Measurements from ENCODE around the gene MAJIN. TPM values are rescaled to one million over a fixed set of nuclear protein-coding genes. Genes with fewer than 3 reads are reported as not detected.
A peak's percentile ranks its signal among the peaks of the same experiment; 100 is the strongest.
"Not testable (repeated sequence)": the region's sequence is repeated elsewhere in the genome, so short reads cannot be mapped to it uniquely, and the experiment has no call there.

Gene MAJIN
- total RNA-seq, 2 experiments from 2014 or later: 0.29 to 0.37 TPM

DNA sequence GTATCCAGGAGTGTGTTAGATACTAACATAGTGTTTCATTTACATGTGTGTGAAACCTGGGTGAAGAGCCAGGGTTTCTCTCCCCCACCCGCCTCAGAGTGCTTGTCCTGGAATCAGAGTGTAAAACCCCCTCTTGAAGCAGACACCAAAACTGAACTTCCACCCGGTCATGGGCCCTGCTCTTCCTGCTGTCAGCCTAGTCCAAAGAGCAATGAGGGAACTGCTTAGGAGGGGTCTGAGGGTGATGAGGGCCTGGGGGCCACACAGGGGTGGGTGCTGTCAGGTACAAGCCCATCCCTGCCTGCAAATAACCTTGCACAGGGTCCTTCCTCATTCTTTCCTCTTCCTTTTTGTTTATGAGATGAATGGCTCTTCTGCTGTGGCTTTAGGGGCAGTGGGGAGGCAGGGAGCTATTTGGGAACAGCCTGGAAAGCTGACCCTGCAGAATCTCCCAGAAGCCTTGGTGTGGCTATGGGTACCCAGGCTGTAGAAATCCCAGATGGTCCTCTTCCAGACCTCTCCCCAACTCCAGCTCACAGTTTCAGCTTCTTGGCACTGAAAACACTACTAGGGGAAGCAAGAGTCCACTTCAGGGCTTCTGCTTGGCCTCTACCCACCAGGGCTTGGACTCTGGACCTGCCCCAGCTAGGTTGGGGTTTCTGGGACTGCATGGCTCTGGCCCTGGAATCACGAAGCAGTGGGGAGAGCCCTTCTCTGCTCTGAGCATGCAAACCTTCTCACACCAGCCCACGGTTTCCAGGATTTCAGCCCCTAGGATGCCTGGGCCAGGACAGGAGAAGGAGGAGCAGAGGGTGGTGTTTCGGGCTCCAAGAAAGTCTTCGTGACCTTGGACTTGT lies 16.3 kb upstream of the MAJIN start:
- H3K4me1 Mint-ChIP-seq (ENCODE audit: low read depth): peaks cover 7% of the 10 kb centered on the region
- H3K9me3 Mint-ChIP-seq: no peaks in the 10 kb centered on the region
- no peak for DNase-seq
- intact Hi-C loops (cut with micrococcal nuclease): no loop called here
- CTCF ChIA-PET: interaction anchor here (1.3 kb wide), 1 partner anchor 8 kb away, joined by 3 read pairs; no protein-coding TSS in a partner anchor
- no peak overlapping the region for H3K27ac Mint-ChIP-seq
- no peaks in the 10 kb centered on the region for H3K36me3 Mint-ChIP-seq (ENCODE audit: low read depth)
- H3K27me3 Mint-ChIP-seq (ENCODE audit: low read depth): no peaks in the 10 kb centered on the region
- H3K4me3 Mint-ChIP-seq: no peak overlapping the region

GRCh38 chr11:64983339-64983738 lies 11.4 kb upstream of the MAJIN start:
- H3K9me3 Mint-ChIP-seq; H3K27me3 Mint-ChIP-seq (ENCODE audit: low read depth); H3K27ac Mint-ChIP-seq; DNase-seq; H3K4me3 Mint-ChIP-seq; intact Hi-C loops (cut with micrococcal nuclease); H3K36me3 Mint-ChIP-seq (ENCODE audit: low read depth); CTCF ChIA-PET; H3K4me1 Mint-ChIP-seq (ENCODE audit: low read depth): not testable (repeated sequence)

DNA sequence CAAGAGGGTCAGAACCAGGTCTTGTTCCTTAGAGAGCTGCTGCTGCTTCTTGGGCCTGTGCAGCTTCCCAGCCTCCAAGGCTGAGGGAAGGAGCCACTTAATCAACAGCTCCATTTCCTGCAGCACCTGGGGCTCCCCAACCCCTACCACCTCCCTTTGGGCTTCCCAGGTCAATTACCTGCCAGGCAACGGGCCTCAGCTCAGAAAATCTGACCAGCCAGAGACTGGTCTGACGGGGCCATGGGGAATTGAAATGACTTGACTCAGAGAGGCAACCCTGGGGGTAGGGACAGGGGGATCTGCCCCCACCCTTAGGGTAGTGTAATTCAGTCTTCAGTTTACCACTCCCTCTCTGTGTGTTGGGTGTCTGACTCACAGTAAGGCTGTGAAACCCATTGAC lies 4.7 kb upstream of the MAJIN start:
- Mint-ChIP-seq H3K36me3 (ENCODE audit: low read depth) (no peaks in the 10 kb centered on the region), H3K27ac (no peak overlapping the region), H3K4me1 (ENCODE audit: low read depth) (peaks cover 5% of the 10 kb centered on the region), H3K27me3 (ENCODE audit: low read depth) (no peaks in the 10 kb centered on the region), H3K4me3 (no peak overlapping the region), H3K9me3 (no peaks in the 10 kb centered on the region)
- intact Hi-C loops (cut with micrococcal nuclease): no loop called here
- no peak for DNase-seq
- CTCF ChIA-PET: interaction anchor here (0.7 kb wide), 1 partner anchor 59 kb away, joined by 3 read pairs; no protein-coding TSS in a partner anchor

DNA sequence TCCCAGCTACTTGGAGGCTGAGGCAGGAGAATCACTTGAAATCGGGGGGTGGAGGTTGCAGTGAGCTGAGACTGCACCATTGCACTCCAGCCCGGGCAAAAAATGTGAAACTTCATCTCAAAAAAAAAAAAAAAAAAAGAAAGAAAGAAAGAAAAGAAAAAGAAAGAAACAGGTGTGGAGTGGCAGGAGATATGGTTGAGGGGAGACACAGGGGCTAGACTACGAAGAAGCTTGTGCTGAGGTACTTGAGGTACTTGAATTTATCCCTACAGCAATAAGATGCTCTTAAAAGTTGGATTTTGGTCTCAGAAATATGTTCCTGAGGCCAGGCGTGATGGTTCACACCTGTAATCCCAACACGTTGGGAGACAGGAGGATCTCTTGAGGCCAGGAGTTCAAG lies 2.2 kb upstream of the MAJIN start:
- H3K9me3 Mint-ChIP-seq: no peaks in the 10 kb centered on the region
- H3K36me3 Mint-ChIP-seq (ENCODE audit: low read depth): no peaks in the 10 kb centered on the region
- intact Hi-C loops (cut with micrococcal nuclease): loop anchor here (5.0 kb wide), 1 partner anchor 143 kb away; the partner anchor contains the start of gene ZNHIT2
- CTCF ChIA-PET: no interaction called here
- no peak overlapping the region for H3K27ac Mint-ChIP-seq
- DNase-seq: no peak
- H3K27me3 Mint-ChIP-seq (ENCODE audit: low read depth): no peaks in the 10 kb centered on the region
- peaks cover 25% of the 10 kb centered on the region for H3K4me1 Mint-ChIP-seq (ENCODE audit: low read depth)
- no peak overlapping the region for H3K4me3 Mint-ChIP-seq

- intact Hi-C loops (cut with micrococcal nuclease): loop anchor here (1.0 to 5.0 kb wide), 6 partner anchors 44 to 192 kb away; partner anchors contain the start of genes ARL2, ATG2A, PPP2R5B and SF1
Observed at GRCh38 chr11:64970731-64971151, 1.2 kb downstream of the MAJIN start.

GRCh38 chr11:64969209-64969608 lies 2.7 kb downstream of the MAJIN start:
- CTCF ChIA-PET: interaction anchor here (0.7 kb wide), 1 partner anchor 120 kb away, joined by 4 read pairs; no protein-coding TSS in a partner anchor
- H3K4me1 Mint-ChIP-seq (ENCODE audit: low read depth): peaks cover 52% of the 10 kb centered on the region
- H3K36me3 Mint-ChIP-seq (ENCODE audit: low read depth): no peaks in the 10 kb centered on the region
- no peaks in the 10 kb centered on the region for H3K27me3 Mint-ChIP-seq (ENCODE audit: low read depth)
- no peak overlapping the region for H3K4me3 Mint-ChIP-seq
- H3K27ac Mint-ChIP-seq: no peak overlapping the region
- intact Hi-C loops (cut with micrococcal nuclease): no loop called here
- no peaks in the 10 kb centered on the region for H3K9me3 Mint-ChIP-seq
- no peak for DNase-seq

More at GRCh38 chr11:64970731-64971151, 1.2 kb downstream of the MAJIN start:
- peaks cover 46% of the 10 kb centered on the region for H3K4me1 Mint-ChIP-seq (ENCODE audit: low read depth)
- no peaks in the 10 kb centered on the region for H3K36me3 Mint-ChIP-seq (ENCODE audit: low read depth)
- no peaks in the 10 kb centered on the region for H3K9me3 Mint-ChIP-seq
- H3K4me3 Mint-ChIP-seq: peak overlapping the region; percentile 58
- DNase-seq: peak; percentile 70
- no peaks in the 10 kb centered on the region for H3K27me3 Mint-ChIP-seq (ENCODE audit: low read depth)
- CTCF ChIA-PET: no interaction called here
- peak overlapping the region; percentile 81 for H3K27ac Mint-ChIP-seq

DNA sequence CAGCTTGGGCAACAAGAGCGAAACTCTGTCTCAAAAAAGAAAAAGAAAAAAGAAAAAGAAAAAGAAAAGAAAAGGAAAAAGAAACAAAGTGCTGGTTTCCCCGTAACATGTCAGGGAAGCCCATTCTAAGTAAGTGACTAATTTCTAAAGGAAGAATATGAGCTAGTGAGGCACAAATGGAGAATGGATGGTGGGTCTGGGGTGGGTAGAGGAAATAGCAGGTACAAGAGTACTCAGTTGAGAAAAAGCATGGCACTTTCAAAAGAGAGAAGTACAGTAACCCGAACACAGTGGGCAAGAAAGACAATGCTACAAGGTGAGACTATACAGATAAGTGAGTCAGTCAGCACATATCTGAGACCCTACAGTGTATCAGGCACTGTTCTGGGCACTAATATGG lies 4.5 kb downstream of the MAJIN start:
- Mint-ChIP-seq H3K36me3 (ENCODE audit: low read depth) (no peaks in the 10 kb centered on the region), H3K9me3 (no peaks in the 10 kb centered on the region), H3K4me1 (ENCODE audit: low read depth) (peaks cover 52% of the 10 kb centered on the region), H3K4me3 (no peak overlapping the region), H3K27me3 (ENCODE audit: low read depth) (no peaks in the 10 kb centered on the region), H3K27ac (peak overlapping the region; percentile 8)
- intact Hi-C loops (cut with micrococcal nuclease): no loop called here
- DNase-seq: peak; percentile 45
- CTCF ChIA-PET: interaction anchor here (1.0 to 1.1 kb wide), 2 partner anchors 11 to 30 kb away, joined by 3 read pairs; no protein-coding TSS in a partner anchor

DNA sequence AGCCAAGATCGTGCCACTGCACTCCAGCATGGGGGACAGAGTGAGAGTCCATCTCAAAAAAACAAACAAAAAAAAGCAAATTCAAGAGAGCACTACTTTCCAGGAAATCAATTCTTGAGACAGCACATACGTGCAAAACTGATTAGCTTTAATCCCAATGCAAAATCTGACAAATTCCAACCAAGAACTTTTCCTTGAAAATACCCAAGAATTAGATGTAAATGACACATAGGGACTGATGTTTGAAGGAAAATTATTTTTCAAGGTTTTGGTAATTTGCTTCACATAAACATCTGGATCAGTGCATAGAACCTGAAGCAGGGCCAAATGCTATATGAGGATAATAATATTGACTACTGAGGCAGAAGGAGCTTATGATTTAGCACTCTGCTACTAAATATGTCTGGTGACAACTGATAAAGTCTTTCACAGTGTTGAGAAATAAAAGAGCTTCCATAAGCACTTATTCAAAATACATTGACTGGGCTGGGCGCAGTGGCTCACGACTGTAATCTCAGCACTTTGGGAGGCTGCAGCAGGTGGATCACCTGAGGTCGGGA lies 8.8 kb downstream of the MAJIN start:
- intact Hi-C loops (cut with micrococcal nuclease): no loop called here

DNA sequence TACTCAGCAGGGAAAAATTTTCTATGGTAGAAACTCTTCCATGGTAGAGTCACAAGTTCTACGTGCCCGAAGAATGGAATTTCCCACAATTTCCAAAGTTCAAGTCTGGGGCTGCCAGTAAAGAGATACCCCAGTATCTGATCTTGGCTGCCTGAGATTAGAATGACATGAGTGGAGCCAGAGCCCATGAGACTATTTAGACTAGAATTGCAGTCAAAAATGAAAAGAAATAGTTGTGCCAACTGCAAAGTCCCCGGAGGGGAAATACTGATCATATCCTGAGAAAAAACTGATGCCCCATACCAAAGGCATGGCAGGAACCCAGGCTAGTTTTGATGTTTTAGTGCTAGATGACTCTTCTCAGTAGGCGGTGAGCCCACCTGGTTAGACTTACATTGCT lies 11.2 kb downstream of the MAJIN start:
- Mint-ChIP-seq H3K9me3 (no peaks in the 10 kb centered on the region), H3K36me3 (ENCODE audit: low read depth) (no peaks in the 10 kb centered on the region), H3K4me1 (ENCODE audit: low read depth) (peaks cover 7% of the 10 kb centered on the region), H3K27ac (no peak overlapping the region), H3K4me3 (no peak overlapping the region), H3K27me3 (ENCODE audit: low read depth) (no peaks in the 10 kb centered on the region)
- CTCF ChIA-PET: no interaction called here
- intact Hi-C loops (cut with micrococcal nuclease): no loop called here
- DNase-seq: no peak

More for the DNA sequence above, 8.8 kb downstream of the MAJIN start:
- CTCF ChIA-PET: interaction anchor here (1.1 to 1.4 kb wide), 2 partner anchors 30 to 33 kb away, joined by 3 to 4 read pairs; no protein-coding TSS in a partner anchor
- Mint-ChIP-seq H3K27me3 (ENCODE audit: low read depth) (no peaks in the 10 kb centered on the region), H3K9me3 (no peaks in the 10 kb centered on the region), H3K36me3 (ENCODE audit: low read depth) (no peaks in the 10 kb centered on the region), H3K27ac (no peak overlapping the region), H3K4me1 (ENCODE audit: low read depth) (peaks cover 21% of the 10 kb centered on the region), H3K4me3 (no peak overlapping the region)
- no peak for DNase-seq

- H3K27me3 Mint-ChIP-seq (ENCODE audit: low read depth): peaks cover 2% of the 10 kb centered on the region
- CTCF ChIA-PET: no interaction called here
- no peak overlapping the region for H3K27ac Mint-ChIP-seq
Observed at GRCh38 chr11:64959498-64959897, 12.4 kb downstream of the MAJIN start.

GRCh38 chr11:64954201-64954600 lies 17.7 kb downstream of the MAJIN start:
- H3K9me3 Mint-ChIP-seq: no peaks in the 10 kb centered on the region
- no peak overlapping the region for H3K4me3 Mint-ChIP-seq
- CTCF ChIA-PET: no interaction called here
- no peaks in the 10 kb centered on the region for H3K36me3 Mint-ChIP-seq (ENCODE audit: low read depth)
- H3K27ac Mint-ChIP-seq: no peak overlapping the region
- intact Hi-C loops (cut with micrococcal nuclease): no loop called here
- peaks cover 4% of the 10 kb centered on the region for H3K4me1 Mint-ChIP-seq (ENCODE audit: low read depth)
- H3K27me3 Mint-ChIP-seq (ENCODE audit: low read depth): peaks cover 5% of the 10 kb centered on the region
- no peak for DNase-seq

More at GRCh38 chr11:64959498-64959897, 12.4 kb downstream of the MAJIN start:
- no peaks in the 10 kb centered on the region for H3K9me3 Mint-ChIP-seq
- no peak for DNase-seq
- no peak overlapping the region for H3K4me3 Mint-ChIP-seq
- H3K4me1 Mint-ChIP-seq (ENCODE audit: low read depth): no peaks in the 10 kb centered on the region
- no peaks in the 10 kb centered on the region for H3K36me3 Mint-ChIP-seq (ENCODE audit: low read depth)
- intact Hi-C loops (cut with micrococcal nuclease): no loop called here

DNA sequence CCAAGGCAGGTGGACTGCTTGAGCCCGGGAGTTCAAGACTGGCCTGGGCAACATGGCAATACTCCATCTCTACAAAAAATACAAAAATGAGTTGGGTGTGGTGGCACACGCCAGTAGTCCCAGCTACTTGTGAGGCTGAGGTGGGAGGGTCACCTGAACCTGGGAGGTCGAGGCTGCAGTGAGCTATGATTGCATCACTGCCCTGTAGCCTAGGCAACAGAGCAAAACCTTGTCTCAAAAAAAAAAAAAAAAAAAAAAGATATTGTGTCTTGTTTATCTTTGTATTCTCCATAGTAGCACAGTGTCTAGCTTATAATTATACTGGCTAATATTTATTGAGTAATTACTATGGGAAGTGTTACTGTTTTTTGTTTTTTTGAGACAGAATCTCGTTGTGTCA lies 20.4 kb downstream of the MAJIN start:
- intact Hi-C loops (cut with micrococcal nuclease): no loop called here
- Mint-ChIP-seq H3K9me3 (no peaks in the 10 kb centered on the region), H3K27me3 (ENCODE audit: low read depth) (peaks cover 5% of the 10 kb centered on the region), H3K4me3 (no peak overlapping the region), H3K4me1 (ENCODE audit: low read depth) (peaks cover 4% of the 10 kb centered on the region), H3K27ac (no peak overlapping the region), H3K36me3 (ENCODE audit: low read depth) (no peaks in the 10 kb centered on the region)
- CTCF ChIA-PET: interaction anchor here (1.1 kb wide), 1 partner anchor 166 kb away, joined by 9 read pairs; the partner anchor contains the start of gene ZNHIT2
- DNase-seq: no peak

Data from activated naive CD4-positive, alpha-beta T cell treated with anti-CD3 and anti-CD28 coated beads for 36 hours (primary cell).